ENCODE measurements around the gene BAZ2B.

DNA sequence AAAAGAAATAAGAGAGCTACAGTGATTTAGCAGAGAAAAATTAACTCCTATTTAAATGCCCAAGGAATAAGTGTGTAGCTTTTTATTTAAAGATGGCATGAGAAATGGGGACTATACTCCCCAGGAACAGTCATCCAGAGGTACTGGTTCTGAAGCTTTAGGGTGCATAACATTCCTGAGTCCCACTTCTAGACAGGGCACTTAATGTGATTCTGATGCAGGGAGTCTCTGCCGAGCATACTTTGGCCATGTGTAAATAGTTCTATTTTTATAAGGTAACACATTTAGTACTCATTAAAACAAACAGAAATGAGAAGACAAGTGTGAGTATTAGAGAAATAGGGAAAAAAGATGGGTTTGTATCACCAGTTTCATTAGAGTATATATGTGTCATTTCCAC is 175.2 kb downstream of the BAZ2B start:
- TF ChIP-seq BCL6 (CRISPR knock-in tag; IDR thresholded peaks at IDR 0.05), result no peak
- TF ChIP-seq FOXK2 (conservative IDR thresholded peaks at IDR 0.05 in 1 of 2, IDR thresholded peaks at IDR 0.05 in 1 of 2; ENCODE audit: low read depth in 2 of 2), result no peak
- TF ChIP-seq POLR2AphosphoS2 (IDR thresholded peaks at IDR 0.05; ENCODE audit: low read length), result no peak
- no peak for TF ChIP-seq MYC (IDR thresholded peaks at IDR 0.05; ENCODE audit: low read depth, low read length)
- TF ChIP-seq MYC (CRISPR knock-in tag; IDR thresholded peaks at IDR 0.05; ENCODE audit: borderline replicate concordance, low read depth), result no peak
- TF ChIP-seq, protein P1, sequence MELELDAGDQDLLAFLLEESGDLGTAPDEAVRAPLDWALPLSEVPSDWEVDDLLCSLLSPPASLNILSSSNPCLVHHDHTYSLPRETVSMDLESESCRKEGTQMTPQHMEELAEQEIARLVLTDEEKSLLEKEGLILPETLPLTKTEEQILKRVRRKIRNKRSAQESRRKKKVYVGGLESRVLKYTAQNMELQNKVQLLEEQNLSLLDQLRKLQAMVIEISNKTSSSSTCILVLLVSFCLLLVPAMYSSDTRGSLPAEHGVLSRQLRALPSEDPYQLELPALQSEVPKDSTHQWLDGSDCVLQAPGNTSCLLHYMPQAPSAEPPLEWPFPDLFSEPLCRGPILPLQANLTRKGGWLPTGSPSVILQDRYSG (tag; conservative IDR thresholded peaks at IDR 0.05; ENCODE audit: low read depth), result no peak
- TF ChIP-seq, protein P2, sequence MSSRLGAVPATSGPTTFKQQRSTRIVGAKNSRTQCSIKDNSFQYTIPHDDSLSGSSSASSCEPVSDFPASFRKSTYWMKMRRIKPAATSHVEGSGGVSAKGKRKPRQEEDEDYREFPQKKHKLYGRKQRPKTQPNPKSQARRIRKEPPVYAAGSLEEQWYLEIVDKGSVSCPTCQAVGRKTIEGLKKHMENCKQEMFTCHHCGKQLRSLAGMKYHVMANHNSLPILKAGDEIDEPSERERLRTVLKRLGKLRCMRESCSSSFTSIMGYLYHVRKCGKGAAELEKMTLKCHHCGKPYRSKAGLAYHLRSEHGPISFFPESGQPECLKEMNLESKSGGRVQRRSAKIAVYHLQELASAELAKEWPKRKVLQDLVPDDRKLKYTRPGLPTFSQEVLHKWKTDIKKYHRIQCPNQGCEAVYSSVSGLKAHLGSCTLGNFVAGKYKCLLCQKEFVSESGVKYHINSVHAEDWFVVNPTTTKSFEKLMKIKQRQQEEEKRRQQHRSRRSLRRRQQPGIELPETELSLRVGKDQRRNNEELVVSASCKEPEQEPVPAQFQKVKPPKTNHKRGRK (tag; IDR thresholded peaks at IDR 0.05), result no peak
- TF ChIP-seq, protein P3, sequence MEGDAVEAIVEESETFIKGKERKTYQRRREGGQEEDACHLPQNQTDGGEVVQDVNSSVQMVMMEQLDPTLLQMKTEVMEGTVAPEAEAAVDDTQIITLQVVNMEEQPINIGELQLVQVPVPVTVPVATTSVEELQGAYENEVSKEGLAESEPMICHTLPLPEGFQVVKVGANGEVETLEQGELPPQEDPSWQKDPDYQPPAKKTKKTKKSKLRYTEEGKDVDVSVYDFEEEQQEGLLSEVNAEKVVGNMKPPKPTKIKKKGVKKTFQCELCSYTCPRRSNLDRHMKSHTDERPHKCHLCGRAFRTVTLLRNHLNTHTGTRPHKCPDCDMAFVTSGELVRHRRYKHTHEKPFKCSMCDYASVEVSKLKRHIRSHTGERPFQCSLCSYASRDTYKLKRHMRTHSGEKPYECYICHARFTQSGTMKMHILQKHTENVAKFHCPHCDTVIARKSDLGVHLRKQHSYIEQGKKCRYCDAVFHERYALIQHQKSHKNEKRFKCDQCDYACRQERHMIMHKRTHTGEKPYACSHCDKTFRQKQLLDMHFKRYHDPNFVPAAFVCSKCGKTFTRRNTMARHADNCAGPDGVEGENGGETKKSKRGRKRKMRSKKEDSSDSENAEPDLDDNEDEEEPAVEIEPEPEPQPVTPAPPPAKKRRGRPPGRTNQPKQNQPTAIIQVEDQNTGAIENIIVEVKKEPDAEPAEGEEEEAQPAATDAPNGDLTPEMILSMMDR (IDR thresholded peaks at IDR 0.05 in 2 of 3, conservative IDR thresholded peaks at IDR 0.05 in 1 of 3; ENCODE audit: insufficient read depth in 2 of 3, low read depth in 1 of 3, low read length in 3 of 3), result no peak

Measured in K562 (cell line).